IMR-90 (cell line): ENCODE results near the gene EIF1AX. TPM values are rescaled to one million over a fixed set of nuclear protein-coding genes. Genes with fewer than 3 reads are reported as not detected.

ENCODE experiments used
- ATAC-seq: fragments of 200-7000 bp; cut with Tn5 transposase; 2 replicates; pipeline ENCODE4 v1.9.1; 2020; ENCODE audit warnings: low read depth, mild to moderate bottlenecking, moderate library complexity
- BruUV-seq: library from RNA; stranded (reverse); fragments of 400-500 nt; replicated peaks from 2 replicates; lab custom pipeline; 2021; lab: Mats Ljungman, UMichigan
- CTCF ChIA-PET: fragments of 300-600 bp; formaldehyde crosslinking; extraction: SDS; loops from one replicate; lab custom pipeline; 2021; ENCODE audit warnings: antibody characterized with exemption; lab: Yijun Ruan, JAX
- POLR2A ChIA-PET: fragments of 300-600 bp; sonication (Branson Sonifier 250); formaldehyde crosslinking; loops from one replicate; lab custom pipeline; 2022; ENCODE audit warnings: antibody characterized with exemption; ENCODE audit not compliant: unreplicated experiment; lab: Charles Lee
- DNase-seq: peaks from one replicate; pipeline ENCODE4 v3.0.0; 2013
- H2AFZ ChIP-seq: replicated peaks from 2 replicates; pipeline ENCODE3; 2013; ENCODE audit warnings: low read length, mild to moderate bottlenecking; ENCODE audit not compliant: poor library complexity
- H2AK5ac ChIP-seq: 2 replicates; pipeline ENCODE4 v1.6.1; 2013; ENCODE audit warnings: low read depth, low read length, inconsistent platforms
- H2AK9ac ChIP-seq: replicated peaks from 2 replicates; pipeline ENCODE3; 2013; ENCODE audit warnings: mild to moderate bottlenecking, low read depth, low read length, moderate library complexity; ENCODE audit not compliant: poor library complexity
- H2BK120ac ChIP-seq: 2 replicates; pipeline ENCODE4 v1.6.1; 2013; ENCODE audit warnings: low read depth, low read length, inconsistent platforms
- H2BK15ac ChIP-seq: 3 replicates; pipeline ENCODE4 v1.6.1; 2013; ENCODE audit warnings: low read depth, low read length, inconsistent platforms
- H2BK20ac ChIP-seq: 2 replicates; pipeline ENCODE4 v1.6.1; 2013; ENCODE audit warnings: low read depth, mild to moderate bottlenecking, inconsistent platforms, low read length, moderate library complexity
- H2BK5ac ChIP-seq: 2 replicates; pipeline ENCODE4 v1.6.1; 2013; ENCODE audit warnings: mild to moderate bottlenecking, low read depth, low read length, inconsistent platforms; ENCODE audit not compliant: poor library complexity, severe bottlenecking
- H3K14ac ChIP-seq: replicated peaks from 2 replicates; pipeline ENCODE4 v1.6.1; 2013; ENCODE audit warnings: low read depth, low read length, inconsistent platforms
- H3K18ac ChIP-seq: 2 replicates; pipeline ENCODE4 v1.6.1; 2013; ENCODE audit warnings: low read depth, low read length, control low read depth
- H3K23ac ChIP-seq: 2 replicates; pipeline ENCODE4 v1.6.1; 2013; ENCODE audit warnings: low read depth, low read length, inconsistent platforms
- H3K27ac ChIP-seq: 2 replicates; pipeline ENCODE4 v1.5.1; 2013; ENCODE audit warnings: mild to moderate bottlenecking, control low read depth, low read length; ENCODE audit not compliant: insufficient read depth
- H3K27me3 ChIP-seq: 2 replicates; pipeline ENCODE4 v1.6.1; 2013; ENCODE audit warnings: low read length; ENCODE audit not compliant: control insufficient read depth, insufficient read depth
- H3K36me3 ChIP-seq: 2 replicates; pipeline ENCODE4 v1.6.1; 2013; ENCODE audit warnings: low read length, mixed read lengths; ENCODE audit not compliant: control insufficient read depth, insufficient read depth
- H3K4ac ChIP-seq: 2 replicates; pipeline ENCODE4 v1.6.1; 2013; ENCODE audit warnings: low read depth, low read length, inconsistent platforms
- H3K4me1 ChIP-seq: 2 replicates; pipeline ENCODE4 v1.6.1; 2013; ENCODE audit warnings: low read length, mixed read lengths; ENCODE audit not compliant: control insufficient read depth, insufficient read depth
- H3K4me2 ChIP-seq: 2 replicates; pipeline ENCODE4 v1.6.1; 2013; ENCODE audit warnings: low read depth, mild to moderate bottlenecking, control low read depth, low read length, moderate library complexity
- H3K4me3 ChIP-seq: 2 replicates; pipeline ENCODE4 v1.5.1; 2013; ENCODE audit warnings: low read depth, mild to moderate bottlenecking, control low read depth, low read length, moderate library complexity; ENCODE audit not compliant: insufficient read depth
- H3K56ac ChIP-seq: 2 replicates; pipeline ENCODE4 v1.6.1; 2013; ENCODE audit warnings: low read length, inconsistent platforms; ENCODE audit not compliant: insufficient read depth; ENCODE audit errors: extremely low read depth
- H3K79me1 ChIP-seq, 2 experiments: 2 replicates each; pipeline ENCODE4 v1.6.1; 2013; ENCODE audit warnings: low read length in 2 of 2, inconsistent platforms in 1 of 2, low read depth in 1 of 2
- H3K9ac ChIP-seq: 2 replicates; pipeline ENCODE4 v1.6.1; 2013; ENCODE audit warnings: low read depth, low read length, control low read depth
- H3K9me1 ChIP-seq: 2 replicates; pipeline ENCODE4 v1.6.1; 2013; ENCODE audit warnings: low read length, inconsistent platforms; ENCODE audit not compliant: insufficient read depth
- H3K9me3 ChIP-seq: 2 replicates; pipeline ENCODE4 v1.6.1; 2013; ENCODE audit warnings: low read length; ENCODE audit not compliant: control insufficient read depth, insufficient read depth
- H4K20me1 ChIP-seq: 2 replicates; pipeline ENCODE4 v1.6.1; 2013; ENCODE audit warnings: low read length, inconsistent platforms; ENCODE audit not compliant: insufficient read depth
- H4K5ac ChIP-seq: 2 replicates; pipeline ENCODE4 v1.6.1; 2013; ENCODE audit warnings: mild to moderate bottlenecking, low read depth, low read length, control low read depth
- H4K8ac ChIP-seq, 2 experiments: 2 replicates each; pipeline ENCODE4 v1.6.1; 2013; ENCODE audit warnings: low read depth in 2 of 2, low read length in 2 of 2, control low read depth in 1 of 2, inconsistent platforms in 1 of 2
- H4K91ac ChIP-seq: 2 replicates; pipeline ENCODE4 v1.6.1; 2013; ENCODE audit warnings: low read depth, low read length, inconsistent platforms; ENCODE audit not compliant: insufficient read depth
- CHD1 ChIP-seq: IDR thresholded peaks from 2 replicates; pipeline ENCODE4 v1.6.1; 2012; ENCODE audit warnings: low read depth, low read length, improper control_type of control experiment
- MAFK ChIP-seq: IDR thresholded peaks from 2 replicates; pipeline ENCODE4 v1.6.1; 2012; ENCODE audit warnings: low read depth, low read length, improper control_type of control experiment
- NFE2L2 ChIP-seq: fragments of 150-350 bp; IDR thresholded peaks from 2 replicates; pipeline ENCODE4 v1.6.1; 2016; ENCODE audit warnings: low read depth, mild to moderate bottlenecking, low read length
- POLR2A ChIP-seq: IDR thresholded peaks from 2 replicates; pipeline ENCODE4 v1.6.1; 2012; ENCODE audit warnings: mild to moderate bottlenecking, low read depth, low read length
- RAD21 ChIP-seq: IDR thresholded peaks from 2 replicates; pipeline ENCODE4 v1.6.1; 2012; ENCODE audit warnings: low read length, improper control_type of control experiment
- SMC3 ChIP-seq: fragments of 150-350 bp; IDR thresholded peaks from 2 replicates; pipeline ENCODE4 v1.6.1; 2016; ENCODE audit warnings: low read depth, mild to moderate bottlenecking, antibody characterized with exemption, low read length, moderate library complexity
- WGBS, 2 experiments: methylation state at CpG; one replicate each; pipeline versions ENCODE4 v1.1.5 to v1.1.7; 2013; ENCODE audit warnings: missing lambda C conversion rate in 2 of 2; ENCODE audit not compliant: insufficient read length in 1 of 2; ENCODE audit errors: extremely low coverage in 2 of 2; 5-methylcytosine and 5-hydroxymethylcytosine counted together
- dilution Hi-C: fragments of 300-500 bp; cut with HindIII; formaldehyde crosslinking; loops from one replicate; pipeline ENCODE4 v1.14.3; 2018; ENCODE audit warnings: low sequenced_read_pairs; ENCODE audit not compliant: unreplicated experiment
- in situ Hi-C: fragments of 300-500 bp; cut with MboI; formaldehyde crosslinking; loops from 3 replicates; pipeline ENCODE4 v1.14.3; 2019; ENCODE audit warnings: low sequenced_read_pairs, inconsistent platforms, mixed read lengths
- intact Hi-C: fragments of 100-400 bp; cut with micrococcal nuclease; formaldehyde crosslinking; loops from 2 replicates; pipeline ENCODE4 v1.10.0; 2022
- polyA plus RNA-seq, 3 experiments: library from polyadenylated mRNA; depleted of rRNA; stranded (reverse); fragments of >200 nt; gene quantifications; 2 replicates each; pipeline ENCODE4 v1.2.3, GENCODE V29; 2012; ENCODE audit warnings: low replicate concordance in 1 of 3
- total RNA-seq: library from RNA; depleted of rRNA; stranded (reverse); fragments of >200 nt; gene quantifications from 2 replicates; pipeline ENCODE4 v1.2.3, GENCODE V29; 2012

Gene EIF1AX
- total and polyA plus RNA-seq, 2 of the 4 experiments (the other 2 are of a cell fraction) = 12.2 to 44.5 TPM

- in situ Hi-C loops = no loop called here
- H3K4me3 ChIP-seq = no peak overlapping the region
- H3K9me3 ChIP-seq = no peaks in the 10 kb centered on the region
- H3K27me3 ChIP-seq = peaks cover 7% of the 10 kb centered on the region; the same call in 1 of the 2 replicates
- no peak overlapping the region for H3K4me2 ChIP-seq
- no peak overlapping the region for H2BK20ac ChIP-seq
- H3K27ac ChIP-seq = no peak overlapping the region
- ChIA-PET CTCF (interaction anchor here (0.9 kb wide), 1 partner anchor 10 kb away, joined by 3 read pairs; the partner anchor contains the start of gene EIF1AX), POLR2A (no interaction called here)
- no peaks in the 10 kb centered on the region for H4K20me1 ChIP-seq
- dilution Hi-C loops = no loop called here
- no peak overlapping the region for H4K91ac ChIP-seq
- no peak for ATAC-seq
- no peak overlapping the region for H3K14ac ChIP-seq
- no peaks in the 10 kb centered on the region for H3K79me1 ChIP-seq
- H3K56ac ChIP-seq = no peak overlapping the region
- H2AK5ac ChIP-seq = no peak overlapping the region
- H3K36me3 ChIP-seq = peaks cover 8% of the 10 kb centered on the region
- H3K9me1 ChIP-seq = no peaks in the 10 kb centered on the region
- no peak overlapping the region for H2AK9ac ChIP-seq
- no peak overlapping the region for H3K9ac ChIP-seq
- intact Hi-C loops = no loop called here
- H4K5ac ChIP-seq = no peak overlapping the region
- no peak overlapping the region for H3K4ac ChIP-seq
- no peak overlapping the region for H2BK15ac ChIP-seq
- no peak for TF ChIP-seq NFE2L2
- TF ChIP-seq SMC3 = no peak
- no peak for TF ChIP-seq RAD21
- TF ChIP-seq MAFK = no peak
- TF ChIP-seq POLR2A = no peak
- no peak for TF ChIP-seq CHD1
- DNase-seq = no peak
- H4K8ac ChIP-seq = no peak overlapping the region
- H3K23ac ChIP-seq = no peak overlapping the region
- no peak overlapping the region for H2BK120ac ChIP-seq
- H3K4me1 ChIP-seq = no peaks in the 10 kb centered on the region
- no peak overlapping the region for H2AFZ ChIP-seq
- no peak overlapping the region for H3K18ac ChIP-seq
- WGBS, 2 experiments = 93% methylated on average over 2 of the region's 3 CpGs; no CpG with 5 or more reads in 1 of the 2 experiments
- no TSS peak for BruUV-seq
- no peak overlapping the region for H2BK5ac ChIP-seq
Observed at GRCh38 chrX:20151689-20152088, 10.1 kb upstream of the EIF1AX start.
